NCI-H146 (cell line): ENCODE measurements around the gene C5orf22.

Experiments used
- DNase-seq: peaks from one replicate; lab custom pipeline; 2025; lab: John Stamatoyannopoulos, UW

The C5orf22 gene

DNA sequence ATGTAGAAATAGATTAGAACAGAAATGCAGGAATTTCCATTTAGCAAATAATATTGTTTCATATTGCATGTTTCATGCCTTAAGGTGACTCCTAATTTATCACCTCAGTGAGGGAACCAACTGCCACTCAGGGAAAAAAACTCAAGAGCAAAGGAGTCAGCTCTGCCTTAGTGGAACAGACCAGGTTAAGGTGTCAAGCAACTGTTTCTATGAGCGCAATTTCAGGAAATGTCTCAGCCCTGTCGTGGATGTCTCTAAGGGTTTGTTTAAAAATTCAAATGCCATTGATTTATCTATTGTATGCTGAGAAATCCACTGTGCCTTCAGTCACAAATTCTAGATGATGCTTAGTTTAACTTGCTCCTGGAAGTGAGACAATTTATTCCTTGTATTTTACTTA is 72.1 kb downstream of the C5orf22 start:
- DNase-seq: no peak

DNA sequence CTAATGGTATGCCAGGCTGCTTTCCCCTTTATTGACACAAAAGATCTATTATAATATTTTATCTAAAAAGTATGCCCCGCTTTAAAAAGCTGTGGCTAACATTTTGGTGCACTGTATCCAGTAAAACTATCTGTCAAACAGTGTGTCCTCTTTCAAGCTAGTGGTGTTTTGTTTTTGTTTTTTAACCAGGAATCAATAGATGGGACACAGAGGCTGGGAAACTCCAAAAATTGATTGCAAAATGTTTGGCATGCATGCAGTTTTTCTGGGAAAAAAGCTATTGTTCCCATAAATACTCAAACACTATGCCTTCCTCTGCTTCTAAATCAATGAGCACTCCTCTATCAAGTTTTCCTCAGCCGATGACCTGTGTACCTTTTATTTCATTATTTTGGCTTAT is 72.5 kb downstream of the C5orf22 start:
- DNase-seq: no peak
